Stimulated activated CD8-positive, alpha-beta memory T cell treated with anti-CD3 and anti-CD28 coated beads, Interleukin-7, amount 100 ng/mL, for 1 hour (primary cell): ENCODE data around the gene ASIC4.

Experiments
- DNase-seq, 2 donors: peaks; one replicate each; pipeline ENCODE4 v3.0.0-alpha.2; 2020; ENCODE audit warnings: low read depth in 2 of 2

The ASIC4 gene, protein sequence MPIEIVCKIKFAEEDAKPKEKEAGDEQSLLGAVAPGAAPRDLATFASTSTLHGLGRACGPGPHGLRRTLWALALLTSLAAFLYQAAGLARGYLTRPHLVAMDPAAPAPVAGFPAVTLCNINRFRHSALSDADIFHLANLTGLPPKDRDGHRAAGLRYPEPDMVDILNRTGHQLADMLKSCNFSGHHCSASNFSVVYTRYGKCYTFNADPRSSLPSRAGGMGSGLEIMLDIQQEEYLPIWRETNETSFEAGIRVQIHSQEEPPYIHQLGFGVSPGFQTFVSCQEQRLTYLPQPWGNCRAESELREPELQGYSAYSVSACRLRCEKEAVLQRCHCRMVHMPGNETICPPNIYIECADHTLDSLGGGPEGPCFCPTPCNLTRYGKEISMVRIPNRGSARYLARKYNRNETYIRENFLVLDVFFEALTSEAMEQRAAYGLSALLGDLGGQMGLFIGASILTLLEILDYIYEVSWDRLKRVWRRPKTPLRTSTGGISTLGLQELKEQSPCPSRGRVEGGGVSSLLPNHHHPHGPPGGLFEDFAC

GRCh38 chr2:219514196-219514761 lies at the start of gene ASIC4:
Gene ASIC4, plus strand, starts transcription at chr2:219514482. Its CDS starts 243 bp downstream, at chr2:219514725.
- DNase-seq, result no peak

DNA sequence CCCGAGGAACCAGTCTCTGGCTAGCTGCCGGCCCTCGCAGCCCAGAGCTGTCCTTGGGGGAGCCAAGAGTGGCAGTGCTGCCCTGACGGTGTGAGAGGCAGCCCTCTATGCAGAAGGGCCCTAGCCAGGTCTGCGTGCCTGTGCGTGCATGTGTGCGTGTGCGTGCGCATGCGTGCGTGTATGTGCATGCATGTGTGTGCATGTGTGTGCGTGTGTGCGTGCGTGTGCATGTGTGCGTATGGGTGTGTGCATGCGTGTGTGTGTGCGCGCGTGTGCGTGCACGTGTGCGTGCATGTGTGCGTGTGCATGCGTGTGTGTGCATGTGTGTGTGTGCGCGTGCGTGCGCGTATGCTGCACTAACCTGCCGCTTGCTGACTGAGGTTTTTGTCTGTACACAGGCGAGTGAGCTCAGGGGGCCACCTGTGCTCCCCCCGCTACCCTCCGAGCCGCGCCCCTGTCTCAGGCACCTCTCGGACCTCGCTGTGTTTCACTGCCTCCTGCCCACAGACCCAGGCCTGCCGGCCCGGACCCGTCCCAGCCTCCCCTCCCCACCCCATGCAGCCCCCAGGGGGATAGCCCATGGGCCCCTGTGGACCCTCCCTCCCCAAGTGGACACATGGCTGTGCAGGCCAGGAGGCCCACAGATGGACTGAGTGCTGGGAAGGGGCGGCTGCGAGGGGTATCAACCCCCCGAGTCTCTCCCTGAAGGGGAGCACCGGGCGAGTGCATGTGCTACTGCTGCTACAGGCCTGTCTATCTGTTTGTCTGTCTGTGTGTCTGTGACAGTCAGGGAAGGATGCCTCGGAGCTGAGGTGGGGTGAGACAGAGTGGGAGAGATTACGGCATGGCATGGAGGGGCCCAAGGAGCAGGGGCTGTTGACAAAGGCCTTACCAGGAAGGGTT lies 48.4 kb upstream of the ASIC4 start:
- no peak for DNase-seq

GRCh38 chr2:219466816-219467735 lies 47.2 kb upstream of the ASIC4 start:
- DNase-seq, result no peak

DNA sequence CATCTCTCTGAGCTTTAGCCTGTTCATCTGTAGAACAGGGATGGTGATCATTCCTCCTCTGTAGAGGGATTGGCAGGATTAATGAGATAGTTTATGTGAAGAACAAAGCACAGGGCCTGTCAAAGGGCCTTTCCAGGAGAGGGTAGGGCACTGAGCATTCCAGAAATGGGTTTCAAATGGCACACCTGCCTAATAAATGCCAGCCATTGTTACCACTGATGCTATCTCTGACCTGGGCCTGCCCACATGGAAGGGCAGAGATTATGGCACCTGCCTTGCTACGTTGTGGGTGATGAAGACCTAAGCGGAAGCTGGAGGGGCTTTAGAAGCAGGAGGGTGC lies 46.6 kb upstream of the ASIC4 start:
- no peak for DNase-seq

- DNase-seq, result no peak
These were observed 45.7 kb upstream of the ASIC4 start for GRCh38 chr2:219468410-219469185.

DNA sequence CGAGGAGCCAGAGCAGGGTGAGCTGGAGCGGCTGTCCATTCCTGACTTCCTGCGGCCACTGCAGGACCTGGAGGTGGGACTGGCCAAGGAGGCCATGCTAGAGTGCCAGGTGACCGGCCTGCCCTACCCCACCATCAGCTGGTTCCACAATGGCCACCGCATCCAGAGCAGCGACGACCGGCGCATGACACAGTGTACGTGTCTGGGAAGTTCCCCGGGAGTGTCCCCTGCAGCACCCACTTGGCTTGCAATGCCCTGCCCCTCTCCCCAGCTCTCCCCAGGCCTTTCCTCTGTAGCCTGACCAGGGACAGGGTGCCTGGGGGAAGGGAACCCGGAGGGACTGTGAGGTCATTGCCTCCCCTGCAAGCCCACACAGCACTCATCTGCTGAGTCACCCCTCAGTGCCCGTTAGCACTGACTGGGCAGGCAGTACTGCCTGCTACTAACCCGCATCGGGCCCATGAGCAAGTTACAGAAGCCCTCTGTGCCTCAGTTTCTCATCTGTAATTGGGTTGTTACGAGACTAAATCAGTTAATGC lies 45.0 kb upstream of the ASIC4 start:
- DNase-seq, result no peak

DNA sequence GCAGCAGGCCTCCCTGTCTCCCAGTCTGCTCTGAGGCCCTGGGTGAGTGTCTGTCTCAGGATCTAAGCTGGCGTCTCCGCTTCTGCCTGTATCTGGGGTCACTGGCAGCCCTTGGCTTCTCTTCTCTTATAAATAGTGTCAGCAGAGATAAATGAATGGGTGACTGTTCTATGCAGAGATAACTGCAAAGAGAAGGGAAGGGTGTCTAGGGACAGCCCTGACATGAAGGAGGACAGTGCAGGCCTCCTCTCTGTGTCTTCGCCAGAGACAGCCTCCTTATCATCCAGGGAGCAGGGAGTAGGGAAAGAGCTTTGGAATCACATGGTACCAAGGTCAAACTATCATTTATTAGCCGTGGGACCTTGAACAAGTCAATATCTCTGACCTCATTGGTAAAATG lies 43.9 kb upstream of the ASIC4 start:
- no peak for DNase-seq

DNA sequence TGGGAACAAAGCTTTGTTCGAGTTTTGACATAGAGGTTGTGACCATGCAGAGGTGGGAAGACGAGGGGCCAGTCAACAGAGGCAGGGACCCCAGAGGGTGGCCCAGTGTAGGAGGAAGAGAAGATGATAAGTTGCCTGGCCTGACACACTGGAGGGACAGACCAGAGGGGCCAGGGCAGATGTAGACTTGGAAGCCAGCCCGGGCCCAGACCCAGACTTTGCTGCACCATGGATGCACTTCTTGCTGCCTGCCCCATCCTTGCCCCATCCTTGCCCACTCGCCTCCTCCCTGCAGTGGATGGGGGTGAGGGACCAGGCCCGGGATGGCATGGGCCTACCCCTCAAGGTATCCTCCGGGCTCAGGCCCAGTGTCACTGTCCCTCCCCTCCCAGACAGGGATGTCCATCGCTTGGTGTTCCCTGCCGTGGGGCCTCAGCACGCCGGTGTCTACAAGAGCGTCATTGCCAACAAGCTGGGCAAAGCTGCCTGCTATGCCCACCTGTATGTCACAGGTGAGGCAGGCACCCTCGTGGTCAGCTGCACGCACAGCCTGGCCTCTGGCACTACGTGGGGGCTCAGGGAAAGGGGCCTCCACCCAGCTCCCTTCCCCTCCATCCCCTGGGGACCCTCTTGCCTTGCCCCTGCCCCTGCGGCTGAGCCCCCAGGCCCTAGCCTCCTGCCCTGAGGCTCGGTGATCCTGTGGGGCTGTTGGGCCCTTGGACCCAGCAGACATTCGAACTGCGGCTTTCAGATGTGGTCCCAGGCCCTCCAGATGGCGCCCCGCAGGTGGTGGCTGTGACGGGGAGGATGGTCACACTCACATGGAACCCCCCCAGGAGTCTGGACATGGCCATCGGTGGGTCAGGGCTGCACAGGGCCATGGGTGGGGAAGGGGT lies 42.6 kb upstream of the ASIC4 start:
- DNase-seq, result no peak

GRCh38 chr2:219472629-219473187 lies 41.6 kb upstream of the ASIC4 start:
- DNase-seq, result no peak

DNA sequence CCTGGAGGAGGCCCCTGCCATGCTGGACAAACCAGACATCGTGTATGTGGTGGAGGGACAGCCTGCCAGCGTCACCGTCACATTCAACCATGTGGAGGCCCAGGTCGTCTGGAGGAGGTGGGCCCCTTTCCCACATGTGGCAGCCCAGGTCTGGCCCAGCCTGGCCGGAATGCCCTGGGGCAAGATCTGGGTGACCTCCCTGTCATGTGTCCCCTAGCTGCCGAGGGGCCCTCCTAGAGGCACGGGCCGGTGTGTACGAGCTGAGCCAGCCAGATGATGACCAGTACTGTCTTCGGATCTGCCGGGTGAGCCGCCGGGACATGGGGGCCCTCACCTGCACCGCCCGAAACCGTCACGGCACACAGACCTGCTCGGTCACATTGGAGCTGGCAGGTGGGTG lies 40.8 kb upstream of the ASIC4 start:
- no peak for DNase-seq

DNA sequence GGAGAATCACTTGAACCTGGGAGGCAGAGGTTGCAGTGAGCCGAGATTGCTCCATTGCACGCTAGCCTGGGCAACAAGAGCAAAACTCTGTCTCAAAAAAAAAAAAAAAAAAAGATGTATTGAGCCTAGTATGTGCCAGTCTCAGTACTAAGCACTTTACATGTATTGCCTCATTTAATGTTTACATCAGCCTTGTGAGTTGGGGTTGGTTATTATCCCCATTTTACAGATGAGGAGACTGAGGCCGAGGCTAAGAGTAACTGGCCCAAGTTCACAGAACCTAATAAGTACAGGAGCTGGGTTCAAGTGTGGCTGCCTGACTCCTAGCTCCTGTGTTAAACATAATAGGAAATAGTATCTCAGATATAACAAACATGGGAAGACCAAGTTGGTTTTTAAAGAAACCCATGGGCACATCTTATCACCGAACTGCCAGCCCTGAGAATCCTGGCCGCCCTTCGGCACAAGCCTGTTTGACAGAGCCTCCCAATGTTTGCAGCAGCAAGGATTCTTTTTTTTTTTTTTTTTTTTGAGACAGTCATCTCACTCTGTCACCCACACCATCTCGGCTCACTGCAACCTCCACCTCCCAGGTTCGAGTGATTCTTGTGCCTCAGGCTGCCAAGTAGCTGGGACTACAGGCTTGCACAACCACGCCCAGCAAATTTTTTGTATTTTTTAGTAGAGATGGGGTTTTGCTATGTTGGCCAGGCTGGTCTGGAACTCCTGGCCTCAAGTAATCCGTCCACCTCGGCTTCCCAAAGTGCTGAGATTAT lies 39.8 kb upstream of the ASIC4 start:
- no peak for DNase-seq

- no peak for DNase-seq
These were observed 39.0 kb upstream of the ASIC4 start for GRCh38 chr2:219475278-219475677.

DNA sequence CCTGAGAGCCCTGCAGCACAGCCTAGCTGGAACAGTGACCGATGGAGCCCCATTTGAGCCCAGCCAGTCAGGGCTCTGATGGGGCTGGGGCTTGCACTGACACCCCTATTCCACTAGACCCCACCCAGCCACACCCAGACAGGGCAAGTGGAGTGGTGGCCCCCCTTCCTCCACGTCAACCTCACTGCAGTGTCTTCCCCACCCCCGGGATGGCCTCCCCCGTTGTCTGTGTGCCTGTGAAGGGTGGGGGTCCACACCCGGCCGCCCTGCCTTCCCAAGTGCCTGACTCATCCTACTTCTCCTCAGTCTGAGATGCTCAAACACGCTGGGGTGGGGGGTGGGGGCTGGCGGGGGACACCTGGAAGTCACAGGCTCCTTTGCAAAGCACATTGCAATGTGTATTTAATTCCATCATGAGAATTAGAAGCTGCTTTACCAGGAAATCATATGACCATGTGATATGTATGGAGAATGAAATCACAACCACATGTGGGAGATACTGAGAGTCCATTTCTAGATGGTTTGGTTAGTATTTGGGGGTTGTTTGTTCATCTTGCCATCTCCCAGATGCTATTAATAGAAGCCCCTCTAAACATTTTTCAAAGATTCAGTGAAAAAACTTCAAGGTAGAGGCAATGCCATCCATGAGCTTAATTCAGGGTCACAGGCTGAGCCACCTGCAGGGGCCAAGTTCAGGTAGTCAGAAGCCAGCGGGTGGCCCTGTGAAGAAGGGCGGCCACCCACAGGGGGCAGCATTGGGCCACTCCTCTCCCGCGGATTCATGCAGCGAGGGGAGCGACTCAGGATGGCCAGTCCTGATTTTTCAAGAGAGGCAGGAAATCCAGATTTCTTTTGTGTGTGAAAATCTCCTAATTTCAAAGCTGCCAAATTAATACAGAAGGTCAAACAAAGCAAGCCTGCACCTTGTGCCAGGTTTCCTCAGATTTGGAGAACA lies 38.3 kb upstream of the ASIC4 start:
- peak in 1 of 2 donors; percentile 29 for DNase-seq

GRCh38 chr2:219476652-219477151 lies 37.6 kb upstream of the ASIC4 start:
- DNase-seq, result no peak

GRCh38 chr2:219477179-219477578 lies 37.1 kb upstream of the ASIC4 start:
- no peak for DNase-seq

GRCh38 chr2:219477815-219478214 lies 36.5 kb upstream of the ASIC4 start:
- no peak for DNase-seq

DNA sequence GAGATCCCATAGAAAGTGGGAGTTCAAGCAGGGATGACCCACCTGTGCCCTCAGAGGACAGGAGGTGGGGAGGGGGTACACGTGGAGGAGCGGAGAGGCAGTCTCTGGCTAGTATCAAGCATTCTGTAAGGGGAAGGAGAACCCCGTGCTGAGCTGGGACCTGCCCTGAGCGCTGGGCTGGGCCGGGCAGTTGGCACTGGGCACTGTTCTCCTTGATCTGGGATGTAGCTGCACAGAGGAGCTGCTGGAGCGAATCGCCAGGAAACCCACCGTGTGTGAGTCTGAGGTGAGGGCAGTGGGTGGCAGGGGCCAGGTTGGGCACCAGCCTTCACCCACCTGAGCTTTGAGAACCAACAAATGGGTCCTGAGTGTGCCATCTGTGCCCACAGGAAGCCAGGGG lies 35.4 kb upstream of the ASIC4 start:
- no peak for DNase-seq
